ENCODE results near the gene HOXD10.

The HOXD10 gene

DNA sequence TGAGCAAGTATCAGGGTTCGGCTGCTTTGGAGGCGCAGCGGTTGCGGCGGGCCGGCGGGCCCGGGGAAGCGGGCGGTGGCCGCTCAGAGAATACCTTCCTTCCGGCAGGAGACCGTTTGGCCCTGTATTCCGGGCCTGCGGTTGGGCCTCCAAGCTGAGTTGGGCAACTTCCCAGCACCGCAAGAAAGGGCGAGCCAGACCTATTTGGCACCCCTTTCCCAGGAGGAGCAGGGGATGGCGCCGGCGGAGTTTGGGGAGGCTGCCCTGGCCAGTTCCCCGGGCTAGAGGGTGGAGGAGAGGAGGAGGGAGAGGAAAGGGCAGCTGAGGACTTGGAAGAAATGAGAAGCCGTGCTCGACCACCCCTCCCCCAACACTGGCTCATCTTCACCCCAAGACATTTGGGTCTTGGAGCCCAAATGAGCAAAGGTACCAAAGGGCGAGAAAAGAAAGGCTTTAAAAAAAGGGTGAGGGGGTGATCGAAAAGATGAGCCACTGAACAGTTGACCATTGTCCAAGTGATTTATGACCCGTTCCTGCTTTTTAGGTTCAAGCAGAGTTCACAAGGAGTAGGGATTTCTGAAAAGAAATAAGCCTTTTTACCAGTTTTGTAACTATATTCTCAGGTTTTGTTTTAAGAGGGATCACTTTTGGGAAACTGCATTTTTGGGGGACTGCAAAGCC is 48.9 kb downstream of the HOXD10 start:
- no peak for DNase-seq

DNA sequence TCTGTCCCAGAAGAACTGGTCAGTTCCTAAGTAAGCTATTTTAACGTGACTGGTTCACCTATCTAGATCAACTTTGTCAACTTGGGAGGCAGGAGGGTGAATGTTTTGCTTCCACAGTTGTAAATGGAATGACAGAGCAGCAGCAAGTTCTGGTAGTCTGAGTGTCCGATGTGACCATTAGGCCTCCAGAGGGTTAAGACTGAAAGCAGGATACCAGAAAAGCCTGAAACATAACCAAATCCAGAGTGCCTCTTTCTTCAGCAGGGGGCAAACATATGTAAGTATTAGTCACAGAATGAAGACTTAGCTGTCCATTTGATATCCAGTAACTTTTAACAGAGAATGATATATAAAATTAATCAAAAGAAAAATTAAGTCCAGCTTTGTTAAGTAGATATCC is 49.7 kb downstream of the HOXD10 start:
- no peak for DNase-seq

DNA sequence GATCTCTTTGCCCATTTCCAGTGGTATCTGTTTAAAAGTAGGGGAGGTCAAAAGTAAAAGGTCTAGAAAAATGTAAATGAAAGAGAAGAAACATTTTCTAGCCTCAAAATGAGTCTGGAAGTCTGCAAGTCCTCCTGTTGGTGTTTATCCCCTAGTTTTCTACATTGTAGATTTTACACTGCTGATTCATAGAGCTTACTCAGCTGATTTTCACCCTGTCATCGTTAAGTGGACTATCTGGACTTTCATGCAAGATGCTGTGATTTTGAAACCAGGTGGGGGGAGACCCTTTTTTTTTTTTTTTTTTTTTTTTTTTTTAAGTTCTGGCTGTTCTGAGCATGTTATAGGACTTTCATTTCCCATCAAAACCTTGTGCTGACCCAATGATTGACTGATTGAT is 50.8 kb downstream of the HOXD10 start:
- DNase-seq = no peak

DNA sequence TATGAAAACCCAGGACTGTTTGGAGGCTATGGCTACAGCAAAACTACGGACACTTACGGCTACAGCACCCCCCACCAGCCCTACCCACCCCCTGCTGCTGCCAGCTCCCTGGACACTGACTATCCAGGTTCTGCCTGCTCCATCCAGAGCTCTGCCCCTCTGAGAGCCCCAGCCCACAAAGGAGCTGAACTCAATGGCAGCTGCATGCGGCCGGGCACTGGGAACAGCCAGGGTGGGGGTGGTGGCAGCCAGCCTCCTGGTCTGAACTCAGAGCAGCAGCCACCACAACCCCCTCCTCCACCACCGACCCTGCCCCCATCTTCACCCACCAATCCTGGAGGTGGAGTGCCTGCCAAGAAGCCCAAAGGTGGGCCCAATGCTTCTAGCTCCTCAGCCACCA is 52.6 kb downstream of the HOXD10 start:
- DNase-seq = no peak
